T47D (cell line): ENCODE measurements around the gene TIA1.
"Not testable (repeated sequence)": the region's sequence is repeated elsewhere in the genome, so short reads cannot be mapped to it uniquely, and the experiment has no call there.

Experiments
- DNase-seq, 2 experiments: peaks; one replicate each; pipeline versions ENCODE4 v3.0.0 to v3.0.0-alpha.2; 2011 to 2012; ENCODE audit warnings: low read depth in 1 of 2, low spot score in 1 of 2
- JUND ChIP-seq: IDR thresholded peaks from 2 replicates; pipeline ENCODE4 v1.6.1; 2012; ENCODE audit warnings: low read depth
- in situ Hi-C: cut with HindIII; loops from 2 replicates; pipeline ENCODE4 v1.10.0; 2016; ENCODE audit warnings: low sequenced_read_pairs, low pct_unique_long_range_greater_than_20kb

The TIA1 gene, protein sequence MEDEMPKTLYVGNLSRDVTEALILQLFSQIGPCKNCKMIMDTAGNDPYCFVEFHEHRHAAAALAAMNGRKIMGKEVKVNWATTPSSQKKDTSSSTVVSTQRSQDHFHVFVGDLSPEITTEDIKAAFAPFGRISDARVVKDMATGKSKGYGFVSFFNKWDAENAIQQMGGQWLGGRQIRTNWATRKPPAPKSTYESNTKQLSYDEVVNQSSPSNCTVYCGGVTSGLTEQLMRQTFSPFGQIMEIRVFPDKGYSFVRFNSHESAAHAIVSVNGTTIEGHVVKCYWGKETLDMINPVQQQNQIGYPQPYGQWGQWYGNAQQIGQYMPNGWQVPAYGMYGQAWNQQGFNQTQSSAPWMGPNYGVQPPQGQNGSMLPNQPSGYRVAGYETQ

DNA sequence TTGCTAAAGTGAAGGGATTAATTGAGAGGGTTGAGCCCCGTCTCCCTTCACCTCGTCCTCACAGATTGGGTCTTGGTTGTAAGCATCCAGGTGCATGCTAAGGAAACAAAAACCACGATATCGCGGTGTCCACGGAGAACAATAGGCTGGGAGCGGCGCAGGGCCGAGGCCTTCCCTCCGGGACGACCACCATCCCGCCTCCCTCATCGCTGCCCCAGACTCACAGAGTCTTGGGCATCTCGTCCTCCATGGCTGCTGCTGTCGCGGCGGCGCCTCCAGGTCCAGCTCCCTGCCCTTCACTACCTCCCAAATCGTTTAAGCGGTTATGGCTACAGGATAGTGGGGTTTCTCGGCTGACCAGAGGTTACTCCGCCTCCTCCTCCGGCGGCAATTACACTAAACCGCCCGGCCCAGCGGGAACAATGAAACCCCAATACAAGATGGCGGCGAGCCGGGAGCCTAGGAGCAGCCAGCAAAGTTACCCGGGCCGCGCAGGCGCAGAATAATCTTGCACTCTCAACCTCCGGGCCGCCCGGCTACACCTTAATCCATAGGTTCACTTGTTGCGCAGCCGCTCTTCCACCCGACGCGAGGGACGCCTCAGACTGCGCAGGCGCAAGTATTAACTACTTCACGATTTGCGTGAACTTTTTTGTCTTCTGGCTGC, at the start of gene TIA1:
Gene TIA1, minus strand, starts transcription at position 448 of the 667 bp plus-strand sequence. Its CDS starts 198 bp downstream, at position 250.
- in situ Hi-C loops, result no loop called here
- DNase-seq, result peak; percentile 75 to 97
- TF ChIP-seq JUND, result no peak

DNA sequence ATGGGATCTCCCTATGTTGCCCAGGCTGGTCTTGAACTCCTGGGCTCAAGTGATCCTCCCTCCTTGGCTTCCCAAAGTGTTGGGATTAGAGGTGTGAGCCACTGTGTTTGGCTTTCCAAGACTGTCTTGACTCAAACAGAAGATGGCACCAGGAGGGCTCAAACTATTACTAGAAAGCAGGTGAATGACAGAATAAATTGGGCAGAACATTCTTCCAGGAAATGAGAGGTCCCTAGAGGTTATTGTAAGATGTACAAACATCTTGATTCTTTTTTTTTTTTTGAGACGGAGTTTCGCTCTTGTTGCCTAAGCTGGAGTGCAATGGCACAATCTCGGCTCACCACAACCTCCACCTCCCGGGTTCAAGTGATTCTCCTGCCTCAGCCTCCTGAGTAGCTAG, 49.4 kb upstream of the TIA1 start:
- DNase-seq, in situ Hi-C loops: not testable (repeated sequence)

DNA sequence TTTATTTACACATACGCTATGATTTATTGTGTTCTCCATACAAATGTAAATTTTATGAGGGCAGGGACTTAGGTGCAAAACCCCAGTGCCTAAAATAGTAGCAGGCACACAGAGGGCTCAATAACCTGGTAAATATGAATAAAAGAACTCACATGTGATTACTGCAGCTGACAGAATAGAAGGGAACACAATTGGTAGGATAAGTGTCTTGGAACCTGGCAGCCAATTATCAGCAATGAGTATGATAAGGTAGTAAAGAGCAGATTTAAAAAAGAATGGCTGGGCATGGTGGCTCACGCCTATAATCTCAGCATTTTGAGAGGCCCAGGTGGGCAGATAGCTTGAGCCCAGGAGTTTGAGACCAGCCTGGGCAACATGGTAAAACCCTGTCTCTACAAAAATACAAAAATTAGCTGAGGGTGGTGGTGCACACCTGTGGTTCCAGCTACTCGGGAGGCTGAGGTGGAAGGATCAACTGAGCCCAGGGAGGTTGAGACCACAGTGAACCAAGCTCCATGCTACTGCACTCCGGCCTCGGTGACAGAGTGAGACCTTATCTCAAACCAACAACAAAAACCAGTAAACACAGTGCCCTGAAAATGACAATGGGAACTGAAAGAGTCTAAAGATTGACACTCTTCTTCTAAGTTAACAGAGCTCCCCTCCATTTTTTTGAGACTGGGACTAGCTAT, 35.2 kb upstream of the TIA1 start:
- in situ Hi-C loops, result no loop called here
- TF ChIP-seq JUND, result no peak
- no peak for DNase-seq

DNA sequence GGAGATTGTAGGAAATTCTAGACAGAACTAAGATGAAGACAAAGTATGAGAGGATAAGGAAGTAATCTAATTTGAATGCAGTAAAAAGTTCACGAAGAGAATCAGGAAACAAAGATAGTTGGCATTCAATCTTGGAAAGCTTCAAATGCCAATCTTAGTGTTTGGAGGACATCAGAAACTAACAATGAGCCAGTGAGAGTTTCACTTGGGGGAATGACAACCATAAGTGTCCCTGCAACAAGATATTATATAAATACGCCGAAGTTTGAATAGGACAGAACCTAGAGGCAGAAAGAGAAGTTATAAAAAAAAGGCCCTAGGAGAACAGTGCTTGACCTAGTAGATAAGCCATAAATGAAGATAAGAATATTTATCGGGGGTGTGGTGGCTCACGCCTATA, 34.0 kb upstream of the TIA1 start:
- in situ Hi-C loops, result no loop called here
- no peak for DNase-seq
- TF ChIP-seq JUND, result no peak

DNA sequence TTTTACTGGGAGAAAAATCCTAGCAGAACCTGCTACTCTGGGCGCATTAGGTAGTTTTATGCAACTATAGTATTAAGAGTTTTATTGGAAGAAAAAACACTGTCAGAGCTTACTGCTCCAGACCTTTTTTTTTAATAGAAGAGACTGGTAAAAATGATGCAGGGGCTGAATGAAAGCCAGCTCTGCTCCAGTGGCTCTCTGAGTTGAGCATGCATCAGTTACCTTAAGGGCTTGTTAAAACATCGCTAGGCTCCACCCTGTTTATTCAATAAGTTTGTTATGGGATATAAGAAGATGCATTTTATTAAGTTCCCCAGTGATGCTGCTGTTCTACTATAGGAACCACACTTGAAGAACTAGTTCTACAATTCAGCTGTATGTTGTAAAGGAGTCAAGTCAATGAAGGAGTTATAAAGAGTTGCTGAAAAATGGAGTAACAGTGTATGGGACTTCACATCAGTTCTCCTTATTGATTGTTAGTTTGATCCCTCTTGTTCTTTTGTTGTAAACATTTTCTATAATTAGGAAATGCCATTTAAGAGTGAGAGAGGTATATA, 31.9 kb upstream of the TIA1 start:
- DNase-seq, result no peak
- in situ Hi-C loops, result no loop called here
- TF ChIP-seq JUND, result no peak

DNA sequence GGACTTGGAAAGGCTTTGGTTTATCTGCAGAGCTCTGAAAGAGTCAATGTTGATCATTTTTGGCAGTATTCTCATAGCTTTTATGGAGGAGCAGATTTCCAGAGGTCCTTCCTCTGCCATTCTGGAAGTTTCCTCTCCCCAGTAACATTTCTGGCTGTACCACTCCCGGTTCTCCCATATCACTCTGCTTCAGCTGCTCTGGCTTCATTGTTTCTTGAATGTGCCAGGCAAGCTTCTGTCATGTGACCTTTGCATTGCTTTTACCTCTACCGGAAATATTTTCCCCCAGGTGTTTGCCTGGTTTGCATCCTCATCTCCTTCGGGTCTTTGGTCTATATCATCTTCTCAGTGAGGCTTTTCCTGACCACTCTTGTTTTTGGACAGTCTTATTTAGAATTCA, 21.9 kb upstream of the TIA1 start:
- DNase-seq, result no peak
- no peak for TF ChIP-seq JUND
- in situ Hi-C loops, result no loop called here

DNA sequence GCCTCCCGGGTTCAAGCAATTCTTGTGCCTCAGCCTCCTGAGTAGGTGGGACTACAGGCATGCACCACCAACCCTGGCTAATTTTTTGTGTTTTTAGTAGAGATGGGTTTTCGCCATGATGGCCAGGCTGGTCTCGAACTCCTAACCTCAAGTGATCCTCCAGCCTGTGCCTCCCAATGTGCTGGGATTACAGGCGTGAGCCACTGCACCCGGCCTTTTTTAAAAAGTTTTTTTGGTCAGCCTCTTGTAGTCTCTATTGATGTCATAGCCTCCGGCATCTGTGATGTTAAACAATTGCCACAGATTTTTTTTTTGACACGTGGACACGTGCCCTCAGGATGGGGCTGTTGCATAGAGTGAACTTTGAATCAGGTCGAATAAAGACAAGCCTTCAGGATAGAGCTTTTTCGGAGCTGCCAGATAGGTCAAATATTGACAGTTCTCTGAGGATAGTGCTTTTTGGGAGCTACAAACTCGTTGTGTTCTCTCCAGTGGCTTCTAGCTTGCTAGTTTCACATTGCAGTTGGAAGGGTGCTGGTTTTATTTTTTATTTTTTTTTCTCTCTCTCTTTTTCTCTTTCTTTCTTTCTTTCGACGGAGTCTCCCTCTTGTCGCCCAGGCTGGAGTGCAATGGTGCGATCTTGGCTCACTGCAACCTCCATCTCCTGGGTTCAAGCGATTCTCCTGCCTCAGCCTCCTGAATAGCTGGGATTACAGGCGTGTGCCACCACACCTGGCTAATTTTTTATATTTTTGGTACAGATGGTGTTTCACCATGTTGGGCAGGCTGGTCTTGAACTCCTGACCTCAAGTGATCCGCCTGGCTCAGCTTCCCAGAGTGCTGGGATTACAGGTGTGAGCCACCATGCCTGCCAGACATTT, 21.2 kb upstream of the TIA1 start:
- in situ Hi-C loops, DNase-seq: not testable (repeated sequence)

DNA sequence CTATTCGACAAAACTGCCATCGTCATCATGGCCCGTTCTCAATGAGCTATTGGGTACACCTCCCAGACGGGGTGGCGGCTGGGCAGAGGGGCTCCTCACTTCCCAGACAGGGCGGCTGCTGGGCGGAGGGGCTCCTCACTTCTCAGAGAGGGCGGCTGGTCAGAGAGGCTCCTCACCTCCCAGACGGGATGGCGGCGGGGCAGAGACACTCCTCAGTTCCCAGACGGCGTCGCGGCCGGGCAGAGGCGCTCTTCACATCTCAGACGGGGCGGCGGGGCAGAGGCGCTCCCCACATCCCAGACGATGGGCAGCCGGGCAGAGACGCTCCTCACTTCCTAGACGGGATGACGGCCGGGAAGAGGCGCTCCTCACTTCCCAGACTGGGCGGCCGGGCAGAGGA, 18.5 kb upstream of the TIA1 start:
- DNase-seq, result not testable (repeated sequence)

DNA sequence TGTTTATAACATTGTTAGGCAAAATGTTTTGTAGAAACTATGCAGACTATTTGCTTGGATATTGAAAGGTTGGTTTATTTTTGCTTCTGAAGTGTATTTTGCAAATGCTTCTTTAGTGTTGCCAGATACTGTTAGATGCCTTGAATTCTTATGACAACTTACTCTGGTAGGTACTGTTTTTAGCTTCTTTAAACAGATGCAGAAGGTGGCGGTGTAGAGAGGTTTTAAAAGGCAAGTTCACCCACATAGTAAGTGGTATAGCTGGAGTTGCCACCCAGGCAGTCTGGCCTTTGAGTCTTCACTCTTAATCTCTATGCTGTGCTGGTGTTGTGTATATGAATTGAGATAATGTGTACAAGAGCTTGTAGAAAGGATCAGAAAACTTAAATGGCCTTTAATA, 13.1 kb upstream of the TIA1 start:
- in situ Hi-C loops, result no loop called here
- peak in 1 of 2 experiments; percentile 23 for DNase-seq
- TF ChIP-seq JUND, result no peak

More for the DNA sequence above, 18.5 kb upstream of the TIA1 start:
- in situ Hi-C loops, result not testable (repeated sequence)

DNA sequence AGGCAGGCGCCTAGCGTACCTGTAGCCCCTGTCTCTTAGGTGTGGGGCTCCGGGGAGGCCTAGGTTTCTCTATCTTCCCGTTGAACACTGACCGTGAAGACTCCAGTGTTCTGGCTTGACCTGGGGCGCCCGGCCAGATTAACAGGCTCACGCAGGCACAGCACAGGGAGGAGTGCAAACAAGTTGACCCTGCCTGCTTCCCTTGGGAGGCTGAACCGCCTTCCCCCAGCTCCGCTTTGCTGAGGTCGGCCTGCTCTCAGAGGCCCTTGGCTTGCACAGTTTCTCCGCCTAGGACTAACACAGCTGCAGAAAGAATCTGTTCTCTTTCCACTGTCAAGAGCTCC, 10.1 kb upstream of the TIA1 start:
- no peak for TF ChIP-seq JUND
- in situ Hi-C loops, result no loop called here
- peak; percentile 13 to 44 for DNase-seq

DNA sequence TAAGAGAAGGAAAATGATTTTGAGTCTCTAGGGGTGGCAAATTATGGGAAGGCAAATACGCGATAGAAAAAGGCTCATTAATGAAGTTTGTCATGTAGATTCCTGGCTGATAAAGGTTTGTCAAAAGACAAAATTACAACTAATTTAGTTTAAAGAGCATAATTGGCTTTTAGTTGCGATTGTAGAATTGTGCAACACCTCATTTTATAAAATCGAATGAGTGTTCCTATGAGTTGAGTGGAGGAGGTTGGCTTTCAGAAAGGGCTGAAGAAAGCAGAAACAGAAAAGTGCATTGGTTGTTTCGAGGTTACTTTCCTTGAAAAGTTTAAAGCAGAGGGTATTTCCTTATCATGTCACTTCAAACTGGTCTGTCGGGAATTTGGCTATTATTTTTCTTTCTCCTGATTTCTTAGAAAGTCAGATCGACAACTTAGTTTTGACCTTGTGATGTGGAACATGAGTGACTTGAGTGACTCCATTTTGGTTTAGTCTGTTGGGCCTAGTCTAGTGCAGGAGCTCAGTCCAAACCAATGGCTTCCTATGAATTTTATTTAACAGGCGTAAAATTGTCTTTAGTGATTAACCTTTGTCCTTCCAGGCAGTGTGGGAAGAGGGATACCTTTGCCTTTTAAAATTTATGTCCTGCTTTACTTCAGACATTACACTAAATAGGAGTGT, 7.3 kb upstream of the TIA1 start:
- no peak for TF ChIP-seq JUND
- no peak for DNase-seq
- in situ Hi-C loops, result no loop called here

DNA sequence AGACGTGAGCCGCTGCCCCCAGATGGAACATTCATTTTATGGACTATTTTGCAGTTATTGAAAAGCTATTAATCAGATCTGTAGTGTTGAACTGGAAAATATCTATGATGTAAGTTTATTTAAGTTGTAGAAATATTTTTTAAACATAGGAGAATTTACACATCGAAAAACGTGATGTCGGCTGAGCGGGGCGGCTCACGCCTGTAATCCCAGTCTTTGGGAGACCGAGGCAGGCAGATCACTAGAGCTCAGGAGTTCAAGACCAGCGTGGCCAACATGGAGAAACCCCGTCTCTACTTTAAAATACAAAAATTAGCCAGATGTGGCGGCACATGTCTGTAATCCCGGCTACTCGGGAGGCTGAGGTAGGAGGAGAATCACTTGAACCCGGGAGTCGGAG, 2.0 kb upstream of the TIA1 start:
- no peak for TF ChIP-seq JUND
- DNase-seq, result no peak
- in situ Hi-C loops, result no loop called here
